Stimulated activated CD4-positive, alpha-beta T cell treated with anti-CD3 and anti-CD28 coated beads, Interleukin-4, amount 100 ng/mL, for 4 hours (primary cell): Measurements from ENCODE around the gene SULT1C3.

ENCODE experiments used
- DNase-seq, 2 experiments: peaks; one replicate each; pipeline ENCODE4 v3.0.0-alpha.2; 2020

The SULT1C3 gene

DNA sequence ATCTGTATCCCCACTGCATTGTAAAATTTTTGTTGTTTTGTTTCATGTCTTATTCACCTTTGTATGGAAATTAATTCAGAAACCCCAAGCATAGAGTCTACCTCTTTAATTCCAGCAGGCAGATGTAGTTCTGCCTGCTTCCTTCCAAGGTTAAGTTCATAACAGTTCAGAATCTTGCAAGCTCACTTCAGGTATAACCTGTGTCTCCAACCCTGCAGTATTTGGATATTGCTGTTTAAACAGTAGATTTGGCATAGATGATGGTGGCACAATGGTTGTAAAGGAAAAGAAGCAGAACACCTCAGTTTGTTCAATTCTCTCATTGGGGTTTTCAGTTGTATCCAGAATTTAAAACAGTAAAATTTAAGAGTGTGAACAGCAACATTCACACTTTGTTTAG, 70.1 kb downstream of the SULT1C3 start:
- no peak for DNase-seq
